GM12874 (cell line): Measurements from ENCODE around the gene TRMT1.

Experiments used
- TF ChIP-seq, protein P1 (sequence below): IDR thresholded peaks from 2 replicates; pipeline ENCODE4 v1.5.1; 2011; ENCODE audit warnings: low read depth, mild to moderate bottlenecking, control low read depth, low read length, moderate library complexity; ENCODE audit not compliant: insufficient read depth

The TRMT1 gene

DNA sequence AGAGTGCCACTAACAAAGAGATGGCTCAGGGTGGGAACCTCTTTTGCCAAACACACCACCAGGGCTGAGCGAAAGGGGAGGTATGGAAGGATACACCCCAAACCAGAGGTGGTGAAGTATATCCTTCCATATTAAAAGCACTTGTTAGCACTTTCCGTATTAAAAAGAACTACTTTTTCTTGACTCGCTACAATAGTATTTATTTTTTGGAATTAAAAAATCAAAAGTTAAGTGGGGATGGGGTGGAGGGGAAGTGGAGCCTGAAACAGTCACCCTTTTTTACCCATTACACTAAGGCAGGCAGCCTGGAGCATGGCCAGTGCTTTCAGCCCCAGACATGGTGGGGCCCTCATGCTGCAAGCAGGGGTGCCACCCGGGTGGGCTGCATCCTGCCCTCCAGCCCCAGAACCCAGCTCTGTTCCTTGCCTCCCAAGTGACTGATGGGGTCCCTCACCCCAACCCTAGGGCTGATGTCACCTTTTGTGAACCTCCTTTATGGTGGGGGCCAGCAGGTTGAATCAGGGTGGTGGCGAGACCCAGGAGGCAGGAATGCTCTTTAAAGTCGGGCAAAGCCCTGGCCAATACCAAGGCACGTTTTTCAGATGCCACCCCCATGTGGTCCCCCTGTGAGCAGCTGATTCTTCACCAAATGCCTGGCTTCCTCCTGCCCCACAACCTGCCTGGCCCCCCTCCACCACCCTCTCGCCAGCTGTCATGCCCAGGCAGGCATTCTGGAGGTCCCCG lies 44.9 kb downstream of the TRMT1 start:
- TF ChIP-seq, protein P1, sequence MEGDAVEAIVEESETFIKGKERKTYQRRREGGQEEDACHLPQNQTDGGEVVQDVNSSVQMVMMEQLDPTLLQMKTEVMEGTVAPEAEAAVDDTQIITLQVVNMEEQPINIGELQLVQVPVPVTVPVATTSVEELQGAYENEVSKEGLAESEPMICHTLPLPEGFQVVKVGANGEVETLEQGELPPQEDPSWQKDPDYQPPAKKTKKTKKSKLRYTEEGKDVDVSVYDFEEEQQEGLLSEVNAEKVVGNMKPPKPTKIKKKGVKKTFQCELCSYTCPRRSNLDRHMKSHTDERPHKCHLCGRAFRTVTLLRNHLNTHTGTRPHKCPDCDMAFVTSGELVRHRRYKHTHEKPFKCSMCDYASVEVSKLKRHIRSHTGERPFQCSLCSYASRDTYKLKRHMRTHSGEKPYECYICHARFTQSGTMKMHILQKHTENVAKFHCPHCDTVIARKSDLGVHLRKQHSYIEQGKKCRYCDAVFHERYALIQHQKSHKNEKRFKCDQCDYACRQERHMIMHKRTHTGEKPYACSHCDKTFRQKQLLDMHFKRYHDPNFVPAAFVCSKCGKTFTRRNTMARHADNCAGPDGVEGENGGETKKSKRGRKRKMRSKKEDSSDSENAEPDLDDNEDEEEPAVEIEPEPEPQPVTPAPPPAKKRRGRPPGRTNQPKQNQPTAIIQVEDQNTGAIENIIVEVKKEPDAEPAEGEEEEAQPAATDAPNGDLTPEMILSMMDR: no peak

DNA sequence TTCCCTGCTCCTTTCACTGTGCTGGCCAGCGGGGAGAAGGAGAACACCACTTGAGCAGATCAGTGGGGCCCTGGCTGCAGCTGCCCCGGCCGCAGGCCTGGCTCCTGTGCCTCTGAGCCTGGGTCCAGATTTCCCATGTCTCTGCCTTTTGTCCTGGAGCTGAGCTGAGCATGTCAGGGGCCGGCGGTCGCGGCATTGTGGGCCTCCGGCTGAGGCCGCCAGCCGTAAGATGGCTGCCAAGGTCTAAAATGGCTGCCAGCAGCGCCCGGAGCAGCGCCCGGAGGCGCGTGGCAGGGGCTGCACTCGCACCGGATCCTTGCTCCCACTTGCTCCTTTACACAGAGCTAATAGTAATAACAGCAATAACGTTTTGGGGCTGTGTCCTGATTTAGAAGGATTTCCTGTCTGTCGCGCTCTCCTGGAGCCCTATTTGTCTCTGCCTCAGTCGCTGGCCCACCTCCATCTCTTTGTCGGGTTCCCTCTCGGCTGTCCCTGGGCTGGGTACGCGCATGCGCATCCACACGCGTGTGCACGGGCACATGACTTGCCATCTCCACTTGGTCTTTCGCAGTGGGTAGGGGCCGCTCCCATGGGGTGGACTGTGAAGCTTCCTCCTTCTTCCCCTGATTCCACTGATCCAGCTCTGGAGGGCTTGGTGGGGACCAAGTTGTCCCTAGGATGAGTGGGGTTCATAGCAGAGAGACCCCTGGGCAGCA lies 46.0 kb downstream of the TRMT1 start:
- TF ChIP-seq, protein P1: no peak

DNA sequence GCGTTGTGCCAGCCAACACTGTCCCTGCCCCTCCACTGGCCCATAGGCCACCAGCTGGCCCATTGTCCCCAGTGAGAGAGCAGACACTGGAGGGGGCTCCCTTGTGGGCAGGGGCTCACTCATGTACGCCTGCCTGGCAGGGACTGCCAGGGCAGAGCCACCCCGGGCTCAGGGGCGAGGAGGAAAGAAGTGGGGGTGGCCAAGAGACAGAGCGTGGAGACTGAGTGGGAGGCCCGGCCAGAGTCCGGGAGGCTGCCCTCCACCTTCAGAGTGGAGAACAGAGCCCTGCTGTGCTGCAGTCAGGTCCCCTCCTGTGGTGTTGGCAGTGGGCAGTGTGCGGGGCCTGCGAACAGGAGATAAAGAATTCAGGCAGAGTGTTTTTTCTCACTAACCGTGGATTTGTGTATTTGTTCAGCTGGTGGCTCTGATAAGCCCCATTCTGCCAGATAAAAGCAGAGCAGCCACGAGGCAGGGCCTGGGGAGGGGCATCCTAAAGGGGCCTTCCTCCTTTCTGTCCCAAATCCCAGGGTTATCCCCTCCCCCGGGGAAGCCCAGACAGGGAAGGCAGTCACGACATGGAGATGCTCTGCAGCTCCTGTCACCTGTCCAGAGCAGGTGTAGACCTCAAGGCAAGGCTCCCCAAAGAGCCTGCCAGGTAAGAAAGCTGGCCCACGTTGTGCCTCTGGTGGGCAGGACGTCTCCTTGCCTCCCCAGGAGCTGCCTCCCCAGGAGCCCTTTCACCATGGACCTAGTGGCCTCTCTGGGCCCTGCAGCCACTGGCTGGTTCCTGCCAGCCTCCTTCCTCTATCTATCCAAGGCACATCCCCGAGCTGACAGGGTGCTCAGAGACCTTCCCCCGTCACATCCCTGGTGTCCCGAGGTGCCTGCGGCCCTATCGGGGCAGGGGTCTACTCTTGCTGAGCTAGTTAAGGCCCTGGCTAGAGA lies 46.9 kb downstream of the TRMT1 start:
- TF ChIP-seq, protein P1: no peak

DNA sequence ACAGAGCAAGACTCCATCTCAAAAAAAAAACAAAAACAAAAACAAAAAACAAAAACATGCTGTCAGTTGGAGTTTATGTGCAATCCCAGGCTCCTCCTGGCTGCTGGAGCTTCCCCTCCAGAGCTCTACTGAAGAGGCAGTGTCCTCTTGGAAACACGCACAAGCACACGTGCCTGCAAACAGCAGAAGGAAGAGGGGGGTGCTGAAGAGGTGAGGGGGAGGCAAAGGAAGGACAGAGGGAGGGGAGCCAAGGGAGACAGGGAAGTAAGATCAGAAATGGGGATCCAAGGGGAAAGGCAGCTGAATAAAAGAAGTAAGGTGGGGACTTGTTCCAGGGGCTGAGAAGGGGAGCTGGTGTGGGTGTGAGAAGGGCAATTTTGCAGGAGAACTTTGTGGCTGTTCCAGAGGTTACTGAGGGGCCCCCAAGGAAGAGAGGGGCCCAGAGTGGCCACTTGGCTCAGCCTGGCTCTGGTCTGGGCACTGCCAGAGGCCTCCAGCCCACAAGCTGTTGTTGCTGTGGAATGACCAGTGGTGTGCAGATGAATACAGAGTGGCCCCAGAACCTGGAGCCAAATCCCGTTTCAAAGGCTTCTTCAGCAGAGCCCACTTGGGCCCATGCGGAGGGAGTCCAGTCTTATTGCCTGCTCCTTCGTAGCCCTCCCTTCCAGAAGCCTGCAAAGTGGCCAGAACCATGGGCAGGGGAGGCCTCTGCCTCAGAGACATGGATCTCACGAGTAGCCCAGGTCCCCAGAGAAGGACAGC lies 48.3 kb downstream of the TRMT1 start:
- TF ChIP-seq, protein P1: no peak

DNA sequence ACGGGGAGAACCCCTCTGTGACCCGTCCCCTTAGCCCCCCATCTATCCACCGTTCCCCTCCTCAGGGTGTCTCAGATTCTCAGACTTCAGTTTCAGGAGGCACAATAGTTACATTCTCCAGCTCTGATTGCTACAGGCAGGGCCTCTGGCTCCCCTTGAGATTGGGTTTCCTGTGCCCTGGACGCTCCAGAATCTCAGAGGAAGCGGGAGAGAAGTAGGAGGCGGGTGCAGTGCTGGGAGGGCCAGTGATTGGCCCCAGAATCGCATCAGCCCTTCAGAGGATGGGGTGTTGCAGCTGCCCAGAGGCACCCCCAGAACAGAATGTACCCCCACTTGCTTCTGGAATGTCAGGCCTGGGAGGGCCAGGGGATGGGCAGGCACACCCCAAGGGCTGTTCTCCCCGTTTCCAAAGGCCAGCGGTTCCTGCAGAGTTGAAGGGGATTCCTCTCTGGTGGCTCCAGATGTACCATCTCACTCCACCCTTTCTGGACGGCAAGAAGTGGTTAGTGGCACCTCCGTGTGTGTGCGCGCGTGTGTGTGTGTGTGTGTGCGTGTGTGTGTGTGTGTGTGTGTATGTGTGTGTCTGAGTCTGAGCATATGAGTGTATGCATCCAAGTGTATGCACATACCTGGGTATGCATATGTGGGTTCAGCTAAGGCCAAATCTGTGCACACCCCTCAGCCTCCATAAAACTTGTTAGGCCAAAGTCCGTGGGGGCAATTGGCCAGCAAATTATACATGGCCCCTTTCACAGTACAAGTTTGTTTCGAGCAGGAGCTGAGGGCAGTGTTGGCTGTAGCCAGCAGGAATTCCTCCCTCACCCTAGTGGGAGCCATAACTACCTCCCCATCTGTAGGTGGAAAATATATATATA lies 49.4 kb downstream of the TRMT1 start:
- TF ChIP-seq, protein P1: no peak

DNA sequence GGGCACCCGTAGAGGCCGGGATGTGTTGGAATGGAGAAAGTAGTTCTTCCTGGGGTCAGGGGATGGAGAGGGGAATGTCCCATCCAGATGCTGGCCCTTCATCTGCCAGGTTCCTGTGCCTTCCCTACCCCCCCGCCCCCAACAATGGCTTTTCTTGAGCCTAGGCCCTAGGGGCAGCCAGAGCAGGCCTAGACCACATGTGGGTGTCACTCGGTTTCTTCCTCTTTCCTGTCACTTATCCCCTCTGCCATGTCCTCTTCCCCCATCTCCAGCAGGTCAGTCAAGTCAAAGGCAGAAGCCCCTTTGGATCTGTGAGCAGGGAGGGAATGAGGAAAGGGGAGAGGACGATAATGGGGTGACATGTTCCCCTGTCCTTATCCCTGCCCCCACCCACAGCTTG lies 50.3 kb downstream of the TRMT1 start:
- TF ChIP-seq, protein P1: no peak
